DND-41 (cell line): Measurements from ENCODE around the gene SART3.

Source experiments
- CTCF ChIP-seq: IDR thresholded peaks from 2 replicates; pipeline ENCODE4 v1.5.1; 2012; ENCODE audit warnings: borderline replicate concordance, low read length, moderate library complexity, mild to moderate bottlenecking; ENCODE audit not compliant: poor library complexity, severe bottlenecking; ENCODE audit errors: extremely low read depth
- EZH2 ChIP-seq: IDR thresholded peaks from 3 replicates; pipeline ENCODE4 v1.6.1; 2012; ENCODE audit warnings: borderline replicate concordance, low read depth, mild to moderate bottlenecking, moderate library complexity, low read length, inconsistent platforms; ENCODE audit not compliant: severe bottlenecking

DNA sequence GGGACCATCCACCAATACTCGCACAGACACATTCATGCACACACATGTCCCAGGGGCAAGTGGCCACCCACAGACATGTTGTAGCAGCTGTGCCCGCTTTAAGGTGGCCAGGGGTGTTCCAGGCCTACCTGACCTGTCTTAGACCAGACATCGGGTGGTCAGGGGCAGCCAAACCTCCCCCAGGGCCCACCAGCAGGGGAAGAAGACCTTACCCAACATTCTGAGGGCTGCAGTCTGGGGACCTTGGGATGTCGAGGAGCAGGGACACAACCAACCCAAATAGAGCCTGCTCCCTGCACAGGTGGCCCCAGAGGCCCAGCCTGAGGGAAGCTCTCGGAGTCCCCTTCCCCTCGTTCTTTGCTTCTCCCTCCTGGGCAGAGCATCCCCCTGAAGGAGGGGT is 38.6 kb upstream of the SART3 start:
- TF ChIP-seq CTCF, result no peak
- no peak for TF ChIP-seq EZH2
